HG03457 (cell line): ENCODE measurements around the gene PSPC1.
"Not testable (repeated sequence)": the region's sequence is repeated elsewhere in the genome, so short reads cannot be mapped to it uniquely, and the experiment has no call there.

Experiments used
- ATAC-seq: cut with Tn5 transposase; IDR thresholded peaks from one replicate; pipeline ENCODE4 v1.9.1; 2021; ENCODE audit warnings: moderate number of reproducible peaks; ENCODE audit not compliant: unreplicated experiment

The PSPC1 gene

DNA sequence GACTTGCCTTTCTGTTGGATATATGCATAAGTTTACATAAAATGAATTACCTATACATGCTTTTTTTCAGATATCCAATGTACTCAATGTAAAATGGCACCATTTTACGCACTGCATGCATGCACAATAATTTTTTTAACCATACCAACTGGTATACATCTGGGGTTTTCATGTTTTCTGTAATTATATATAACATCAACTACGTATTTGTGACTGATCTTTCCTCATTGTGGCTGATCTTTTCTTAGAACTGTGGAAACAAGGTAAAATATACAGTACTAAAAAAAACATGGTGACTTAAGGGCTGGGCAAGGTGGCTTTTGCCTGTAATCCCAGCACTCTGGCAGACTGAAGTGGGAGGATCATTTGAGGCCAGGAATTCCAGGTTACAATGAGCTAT is 18.5 kb downstream of the PSPC1 start:
- ATAC-seq, result no peak

DNA sequence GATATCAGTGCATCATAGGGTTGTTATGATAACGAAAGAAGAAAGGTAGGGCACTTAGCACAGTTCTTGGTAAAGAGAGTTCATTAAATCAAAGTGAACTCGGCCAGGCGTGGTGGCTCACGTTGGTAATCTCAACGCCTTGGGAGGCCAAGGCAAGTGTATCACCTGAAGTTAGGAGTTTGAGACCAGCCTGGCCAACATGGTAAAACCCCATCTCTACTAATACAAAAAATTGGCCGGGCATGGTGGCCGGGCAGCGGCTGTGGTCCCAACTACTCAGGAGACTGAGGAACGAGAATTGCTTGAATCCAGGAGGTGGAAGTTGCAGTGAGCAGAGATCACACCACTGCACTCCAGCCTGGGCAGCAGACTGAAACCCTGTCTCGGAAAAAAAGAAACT is 19.1 kb downstream of the PSPC1 start:
- no peak for ATAC-seq

DNA sequence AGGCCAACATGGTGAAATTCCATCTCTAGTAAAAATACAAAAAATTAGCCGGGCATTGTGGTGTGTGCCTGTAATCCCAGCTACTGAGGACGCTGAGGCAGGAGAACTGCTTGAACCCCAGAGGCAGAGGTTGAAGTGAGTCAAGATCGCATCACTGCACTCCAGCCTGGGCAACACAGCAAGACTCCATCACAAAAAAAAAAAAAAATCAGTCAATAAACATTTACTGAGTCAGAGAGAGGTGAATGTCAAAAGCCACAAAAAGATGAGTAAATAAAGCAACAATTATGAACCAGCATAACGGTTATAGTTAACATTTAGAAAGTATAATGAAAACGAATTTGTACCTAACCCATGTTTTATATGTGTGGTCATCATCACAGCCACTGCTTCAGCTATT is 23.1 kb downstream of the PSPC1 start:
- no peak for ATAC-seq

DNA sequence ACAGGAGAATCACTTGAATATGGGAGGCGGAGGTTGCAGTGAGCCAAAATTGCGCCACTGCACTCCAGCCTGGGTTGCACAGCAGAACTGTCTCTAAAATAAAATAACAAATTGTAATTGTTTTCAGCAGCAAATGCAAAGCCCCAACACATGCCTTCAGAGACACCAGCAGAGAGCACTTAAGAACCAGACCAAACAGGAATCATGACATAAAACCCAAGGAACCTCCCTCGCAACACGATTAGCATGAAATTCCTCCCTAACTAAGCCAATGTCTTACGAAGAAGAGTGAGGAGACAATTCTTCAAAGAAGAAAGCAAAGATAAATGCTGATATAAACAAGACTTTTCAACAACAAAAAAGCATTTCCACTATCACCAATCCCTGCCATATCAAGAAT is 40.1 kb downstream of the PSPC1 start:
- no peak for ATAC-seq

DNA sequence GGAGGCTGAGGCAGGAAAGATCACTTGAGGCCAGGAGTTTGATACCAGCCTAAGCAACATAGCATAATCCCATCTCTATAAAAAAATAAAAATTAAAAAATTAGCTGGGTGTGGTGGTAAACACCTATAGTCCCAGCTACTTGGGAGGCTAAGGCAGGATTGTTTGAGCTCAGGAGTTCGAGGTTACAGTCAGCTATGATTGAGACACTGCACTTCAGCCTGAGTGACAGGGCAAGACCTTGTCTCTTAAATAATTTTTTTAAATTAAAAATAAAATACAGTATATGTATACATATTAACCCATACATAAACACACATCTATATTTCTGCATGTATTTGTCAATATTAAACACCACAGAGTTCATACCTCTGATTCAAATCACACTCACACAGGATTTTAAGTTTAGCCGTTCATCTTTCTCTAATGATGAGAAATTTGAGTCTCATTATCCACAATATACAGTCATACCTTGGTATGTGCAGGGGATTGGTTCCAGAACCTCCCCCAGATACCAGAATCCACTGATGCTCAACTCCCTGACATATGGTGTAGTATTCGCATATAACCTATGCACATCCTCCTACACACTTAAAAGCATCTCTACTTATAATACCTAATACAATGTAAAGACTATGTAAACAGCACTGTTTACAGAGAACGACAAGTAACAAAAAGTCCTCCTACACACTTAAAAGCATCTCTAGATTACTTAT is 44.7 kb downstream of the PSPC1 start:
- ATAC-seq, result no peak

DNA sequence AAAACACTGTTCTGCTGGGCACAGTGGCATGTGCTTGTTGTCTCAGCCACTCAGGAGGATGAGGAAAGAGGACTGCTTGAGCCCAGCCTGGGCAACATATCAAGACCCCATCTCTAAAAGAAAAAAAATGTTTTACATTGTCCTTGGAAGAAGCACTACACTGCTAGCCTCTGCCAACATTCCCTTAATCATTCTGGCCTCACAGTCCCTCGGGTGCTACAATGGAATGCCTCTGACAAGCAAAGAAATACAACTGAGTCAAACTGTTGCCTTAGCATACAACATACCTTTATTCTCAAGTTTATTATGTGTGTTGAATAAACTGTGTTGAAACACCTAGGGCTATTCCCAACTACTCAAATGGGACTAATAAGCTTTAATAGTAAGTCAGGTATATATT is 56.1 kb downstream of the PSPC1 start:
- no peak for ATAC-seq

DNA sequence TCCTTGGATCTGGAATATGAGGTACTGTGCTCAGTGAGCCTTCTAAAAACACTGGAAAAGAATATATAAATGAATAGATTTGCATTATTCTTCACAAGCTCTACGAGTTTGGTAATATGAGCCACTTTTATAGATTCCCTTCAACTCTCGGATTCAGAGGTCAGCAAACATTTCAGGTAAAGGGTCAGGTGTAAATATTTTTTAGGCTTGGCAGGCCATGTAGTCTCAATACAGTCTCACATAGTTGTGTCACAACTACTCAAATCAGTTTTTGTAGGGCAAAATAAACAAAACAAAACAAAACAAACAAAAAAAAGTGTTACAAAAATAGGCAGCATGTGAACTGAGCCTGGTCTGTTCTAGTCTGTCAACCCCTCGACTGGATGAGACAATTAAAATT is 57.4 kb downstream of the PSPC1 start:
- ATAC-seq, result no peak

DNA sequence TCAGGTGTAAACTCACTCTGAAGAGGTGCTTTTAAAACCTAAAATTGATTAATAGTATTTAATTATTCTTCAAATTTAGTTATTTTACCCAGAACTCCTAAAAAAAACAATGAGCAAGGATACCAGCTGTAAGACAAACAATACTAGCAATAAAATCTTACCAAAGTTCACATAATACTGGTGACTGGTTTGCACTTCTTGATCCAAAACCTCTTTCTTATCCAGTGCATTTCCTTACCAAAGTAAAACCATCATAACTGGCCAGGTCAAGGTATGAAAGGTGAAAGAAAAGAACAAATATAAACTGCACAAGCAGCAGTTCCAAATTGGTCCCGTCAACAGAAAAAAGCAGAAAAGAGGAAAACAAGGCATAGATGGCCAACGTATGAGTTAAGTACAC is 62.7 kb downstream of the PSPC1 start:
- ATAC-seq, result no peak

DNA sequence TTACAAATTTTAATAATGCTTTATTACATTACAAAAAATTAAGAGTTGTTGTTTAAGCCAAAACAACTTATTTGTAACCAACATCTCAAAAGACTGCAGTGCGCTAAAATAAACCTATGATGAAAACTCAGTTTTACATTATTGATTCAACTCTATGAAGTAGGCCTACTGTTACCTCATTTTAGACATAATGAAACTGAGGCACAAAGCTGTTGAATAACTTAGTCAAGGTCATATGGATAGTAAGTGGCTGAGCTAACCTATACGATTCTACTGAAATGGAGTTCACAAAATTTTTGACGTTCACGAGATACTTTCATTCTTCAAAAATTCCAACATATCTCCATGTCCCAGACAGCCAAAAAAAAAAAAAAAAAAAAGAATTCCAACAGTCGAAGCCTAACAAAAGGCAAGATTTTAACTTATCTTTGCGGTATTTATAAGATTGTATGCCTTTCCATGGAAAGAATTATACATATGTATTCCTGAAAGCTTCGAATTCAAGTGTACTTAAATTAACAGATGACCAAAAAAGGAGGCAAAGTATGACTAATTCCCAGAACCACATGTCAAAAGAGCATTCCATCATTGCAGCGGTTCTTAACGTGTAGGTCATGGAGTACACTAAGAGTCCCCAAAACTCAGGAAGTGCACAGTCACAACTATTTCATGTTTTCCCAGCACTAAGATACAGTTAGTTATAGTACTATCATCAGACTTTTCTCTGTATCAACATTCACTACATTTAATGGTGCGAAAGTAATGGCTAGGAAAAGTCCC is 69.4 kb downstream of the PSPC1 start:
- ATAC-seq, result no peak

DNA sequence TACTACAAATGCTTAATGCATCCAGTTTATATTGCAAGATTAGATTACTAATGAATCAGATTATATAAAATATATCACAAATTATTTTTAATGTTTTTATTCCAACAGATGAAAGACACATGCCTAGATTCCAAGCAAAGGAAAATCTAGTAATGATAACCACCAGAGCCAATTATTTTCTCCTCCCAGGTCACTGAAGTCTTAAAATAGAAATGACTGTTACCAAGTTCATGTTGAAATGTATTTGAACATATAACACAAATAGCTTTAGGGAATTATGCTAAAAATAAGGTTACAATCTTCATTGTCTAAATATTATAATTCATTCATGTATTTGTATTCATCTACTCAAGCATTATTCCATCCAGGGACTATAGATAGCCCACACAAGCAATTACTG is 73.0 kb downstream of the PSPC1 start:
- not testable (repeated sequence) for ATAC-seq

DNA sequence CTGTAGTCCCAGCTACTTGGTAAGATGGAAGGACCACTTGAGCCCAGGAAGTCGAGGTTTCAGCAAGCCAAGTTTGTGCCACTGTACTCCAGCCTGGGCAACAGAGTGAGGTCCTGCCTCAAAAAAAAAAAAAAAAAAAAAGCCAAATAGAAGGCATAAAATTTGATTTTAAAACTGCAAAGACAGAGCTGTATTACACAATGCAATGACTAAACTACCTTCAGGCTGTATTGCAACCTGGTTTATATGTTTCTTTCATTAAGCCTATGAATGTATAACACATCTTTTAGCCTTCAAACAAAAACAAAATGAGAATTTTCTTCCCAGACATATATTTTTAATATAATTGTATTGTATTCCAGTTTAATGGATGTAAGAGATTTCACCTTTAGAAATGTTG is 73.7 kb downstream of the PSPC1 start:
- ATAC-seq, result not testable (repeated sequence)

DNA sequence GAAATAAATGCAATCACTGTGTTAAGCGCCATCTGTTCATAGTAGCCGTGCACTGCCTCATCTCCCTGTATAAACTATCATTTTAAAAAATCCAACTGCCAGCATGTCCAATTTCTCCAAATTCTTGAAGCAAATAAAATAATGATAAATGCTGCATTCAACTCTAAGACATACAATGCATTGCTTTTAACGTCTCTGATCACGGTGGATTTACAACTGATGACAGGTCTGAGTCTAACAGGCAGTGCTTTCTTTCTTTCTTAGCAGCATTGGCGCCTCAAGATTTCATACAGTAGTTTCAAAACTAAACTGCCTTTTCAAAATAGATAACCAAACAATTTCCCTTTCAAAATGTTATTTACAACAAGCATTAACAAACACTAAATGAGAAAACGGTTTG is 78.5 kb downstream of the PSPC1 start:
- not testable (repeated sequence) for ATAC-seq

DNA sequence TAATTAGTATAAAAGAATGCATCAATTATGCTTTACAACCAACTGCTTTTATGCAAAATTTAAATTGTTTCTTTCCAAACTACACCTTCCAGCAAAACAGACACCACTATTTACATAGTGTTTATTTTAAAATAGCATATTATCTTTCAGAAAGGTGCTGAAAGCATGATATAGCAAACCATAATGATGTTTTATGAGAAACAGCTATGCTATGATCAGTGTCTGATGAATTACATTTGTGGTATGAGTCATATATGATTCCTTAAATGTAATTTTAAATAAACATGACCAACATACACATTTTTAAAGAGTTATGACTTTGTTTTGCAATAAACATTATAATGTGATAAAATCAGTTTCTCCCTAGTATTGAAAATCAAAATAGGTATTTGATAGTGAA is 81.1 kb downstream of the PSPC1 start:
- not testable (repeated sequence) for ATAC-seq

DNA sequence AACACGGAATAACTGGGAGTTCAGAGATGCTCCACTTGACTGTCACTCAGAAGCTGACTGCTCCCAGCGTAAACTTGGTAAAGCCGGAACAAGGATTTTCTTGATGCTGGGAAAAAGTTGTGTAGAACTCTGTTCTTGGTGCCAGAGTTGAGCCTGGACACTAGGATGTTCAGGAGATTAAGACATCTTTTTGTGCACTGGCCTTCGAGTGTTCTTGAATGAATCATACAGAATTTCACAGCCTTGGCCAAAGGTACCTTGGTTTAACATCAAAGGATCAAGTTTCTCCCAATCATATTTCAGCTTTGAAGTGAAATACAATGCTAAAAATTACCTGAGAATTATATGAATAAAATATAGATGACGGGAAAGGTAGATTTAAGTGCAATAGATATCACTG is 81.8 kb downstream of the PSPC1 start:
- not testable (repeated sequence) for ATAC-seq

DNA sequence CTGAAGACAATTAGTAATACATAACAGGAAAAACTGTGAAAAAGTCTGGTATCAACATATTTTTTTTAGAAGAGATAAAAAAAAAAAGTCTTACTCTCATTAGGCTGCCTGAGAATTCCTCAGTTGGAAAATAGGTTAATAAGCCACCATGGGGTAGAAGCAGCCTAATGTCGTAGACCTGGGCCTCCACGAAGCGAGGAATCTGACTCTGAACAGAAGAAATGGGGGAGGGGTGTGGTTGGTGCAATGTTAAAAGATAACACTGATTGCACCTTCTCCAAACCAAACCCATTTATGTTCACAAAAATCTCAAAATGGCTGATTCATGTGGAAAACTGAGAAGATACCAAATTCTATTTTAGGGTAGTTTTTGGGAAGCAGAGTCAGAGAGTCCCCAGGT is 86.9 kb downstream of the PSPC1 start:
- ATAC-seq, result no peak

DNA sequence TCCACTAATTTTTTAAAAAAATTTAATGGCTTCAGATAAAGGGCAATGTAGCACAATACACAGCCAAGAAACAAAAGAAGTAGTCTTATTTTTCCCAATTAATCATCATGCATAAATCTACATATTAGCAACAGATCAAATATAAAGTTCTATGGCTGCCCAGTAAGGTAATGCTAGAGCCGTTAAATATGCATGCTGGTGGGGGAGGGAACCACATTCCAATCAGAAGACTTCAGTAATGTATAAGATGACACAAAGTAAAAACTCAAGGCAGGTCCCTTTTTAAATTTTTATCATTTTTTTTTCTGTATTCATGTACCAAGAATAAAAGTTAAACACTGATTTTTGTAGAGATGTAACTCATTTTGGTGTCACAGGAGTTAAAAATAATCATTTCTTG is 87.3 kb downstream of the PSPC1 start:
- ATAC-seq, result no peak

DNA sequence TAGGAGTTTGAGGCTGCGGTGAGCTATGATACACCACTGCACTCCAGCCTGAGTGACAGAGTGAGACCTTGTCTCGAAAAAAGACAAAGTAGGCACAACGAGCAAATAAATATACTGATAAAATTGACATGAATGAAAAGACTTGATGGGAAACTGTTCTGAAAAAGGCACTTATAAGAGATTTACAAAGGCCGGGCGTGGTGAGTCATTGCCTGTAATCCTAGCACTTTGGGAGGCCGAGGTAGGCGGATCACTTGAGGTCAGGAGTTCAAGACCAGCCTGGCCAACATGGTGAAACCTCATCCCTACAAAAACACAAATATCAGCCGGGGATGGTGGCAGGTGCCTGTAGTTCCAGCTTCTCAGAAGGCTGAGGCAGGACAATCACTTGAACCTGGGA is 91.3 kb downstream of the PSPC1 start:
- ATAC-seq, result not testable (repeated sequence)

DNA sequence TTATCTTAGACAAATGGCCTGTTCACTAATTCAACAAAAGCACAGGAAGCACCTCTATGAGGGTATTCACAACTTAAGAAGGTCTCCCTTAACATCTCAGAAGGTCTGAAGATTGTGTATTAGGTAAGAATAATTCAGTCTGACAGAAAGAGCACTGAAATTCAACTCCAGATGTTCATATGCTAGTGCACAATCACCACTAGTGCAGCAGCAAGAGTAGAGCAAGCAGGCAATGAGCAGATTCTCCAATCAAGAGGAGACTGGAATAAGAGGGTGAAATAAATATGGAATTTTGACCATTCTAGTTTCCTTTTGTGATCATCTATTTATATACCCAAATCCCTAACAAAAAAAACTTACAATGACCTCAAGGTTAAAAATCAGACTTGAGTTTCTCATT is 97.3 kb downstream of the PSPC1 start:
- no peak for ATAC-seq

DNA sequence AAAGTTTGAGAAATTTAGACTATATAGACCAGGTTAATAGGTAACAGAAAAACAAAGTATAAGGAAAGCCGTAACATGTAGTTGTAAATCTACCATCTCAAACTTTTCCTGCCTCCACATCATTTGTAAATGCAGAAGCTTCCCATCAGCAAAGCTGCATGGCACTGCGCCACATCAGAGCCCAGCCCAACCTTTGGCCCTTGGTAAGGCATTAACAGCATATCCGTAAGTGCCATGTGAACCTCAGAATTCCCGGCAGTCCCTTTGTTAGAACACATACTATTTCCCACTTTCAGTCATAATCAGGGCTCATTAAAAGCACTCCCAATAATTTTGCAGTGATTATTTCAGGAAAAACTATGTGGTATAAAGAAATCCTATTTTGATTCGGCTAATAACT is 97.7 kb downstream of the PSPC1 start:
- no peak for ATAC-seq

DNA sequence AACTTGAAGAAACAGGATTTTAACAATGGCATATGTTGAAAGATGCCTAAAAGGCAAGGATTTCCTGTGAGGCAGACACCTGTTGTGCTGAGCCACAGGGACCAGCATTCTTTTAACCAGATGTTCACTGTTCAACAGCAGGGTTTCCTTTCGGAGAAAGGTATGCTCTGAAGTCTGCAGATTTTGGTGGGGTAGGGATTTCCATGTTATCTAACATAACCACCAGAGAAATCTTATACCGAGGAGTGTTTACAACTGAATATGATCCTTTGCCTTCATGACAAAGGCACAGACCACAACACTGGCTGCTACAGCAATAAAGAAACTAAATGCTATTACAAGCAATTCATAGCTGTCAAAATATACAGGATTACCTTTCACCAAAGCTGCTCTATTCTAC is 101.2 kb downstream of the PSPC1 start:
- no peak for ATAC-seq

DNA sequence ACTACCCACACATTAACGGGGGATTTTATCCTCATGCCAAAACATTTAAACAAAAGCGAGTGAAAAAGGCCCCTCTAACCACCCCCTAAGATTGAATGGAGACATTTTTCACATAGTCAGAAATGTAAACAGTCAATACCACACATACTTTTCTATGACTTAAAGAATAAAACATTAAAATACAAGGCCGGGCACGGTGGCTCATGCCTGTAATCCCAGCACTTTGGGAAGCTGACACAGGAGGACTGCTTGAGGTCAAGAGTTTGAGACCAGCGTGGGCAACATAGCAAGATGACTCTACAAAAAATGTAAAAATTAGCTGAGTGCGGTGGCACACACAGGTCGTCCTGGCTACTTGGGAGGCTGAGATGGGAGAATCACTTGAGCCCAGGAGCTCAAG is 102.0 kb downstream of the PSPC1 start:
- no peak for ATAC-seq

DNA sequence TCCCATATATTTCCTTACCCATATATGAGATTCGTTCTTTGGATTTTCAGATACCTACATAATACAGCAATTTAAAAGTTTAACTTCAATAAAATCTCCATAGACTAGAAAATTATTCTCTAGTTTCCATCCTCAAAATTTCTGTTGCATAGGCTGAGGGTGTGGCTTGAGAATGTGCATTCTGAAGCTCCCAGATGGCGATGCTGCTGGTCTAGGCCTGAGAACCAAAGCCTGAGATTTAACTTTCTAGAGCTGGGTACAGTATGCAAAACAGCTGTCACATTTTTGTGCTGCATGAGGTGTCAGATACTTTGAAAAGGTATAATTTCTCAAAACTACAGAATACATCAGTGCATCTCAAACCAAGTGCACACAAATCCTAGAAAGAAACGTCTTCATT is 106.6 kb downstream of the PSPC1 start:
- no peak for ATAC-seq

DNA sequence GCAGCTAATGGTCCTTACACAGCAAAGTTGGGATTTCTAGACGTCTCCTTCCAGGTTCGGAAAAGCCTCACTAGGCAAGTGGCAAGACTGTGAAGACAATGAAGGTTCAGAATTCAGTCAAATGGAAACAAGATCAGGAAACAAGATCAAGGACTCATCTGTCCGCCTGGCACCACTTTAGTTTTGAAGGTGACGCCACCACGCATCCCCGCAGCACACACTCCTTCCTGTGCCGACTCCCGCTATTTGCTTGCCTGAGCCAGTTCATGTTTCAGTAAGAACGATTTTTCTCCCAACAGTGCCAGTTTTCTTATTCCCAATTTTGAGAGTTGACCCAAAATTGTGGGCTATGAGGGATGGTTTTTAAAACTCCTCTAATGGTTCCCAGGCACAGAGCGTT is 107.8 kb downstream of the PSPC1 start:
- ATAC-seq, result no peak
